Lower leg skin (tissue), 3 donors: ENCODE results near the gene FOXL2.

Experiments
- POLR2A ChIP-seq, 2 donors: fragments of 450-650 bp; IDR thresholded peaks; one replicate each; pipeline ENCODE4 v1.6.1; 2016 to 2017; ENCODE audit warnings: antibody characterized with exemption in 2 of 2, mild to moderate bottlenecking in 1 of 2, moderate library complexity in 1 of 2
- TF ChIP-seq, protein P1 (sequence below), 3 donors: fragments of 450-650 bp; IDR thresholded peaks; one replicate each; pipeline ENCODE4 v1.5.1; 2016; ENCODE audit warnings: antibody characterized with exemption in 3 of 3, mild to moderate bottlenecking in 3 of 3, moderate library complexity in 2 of 3

DNA sequence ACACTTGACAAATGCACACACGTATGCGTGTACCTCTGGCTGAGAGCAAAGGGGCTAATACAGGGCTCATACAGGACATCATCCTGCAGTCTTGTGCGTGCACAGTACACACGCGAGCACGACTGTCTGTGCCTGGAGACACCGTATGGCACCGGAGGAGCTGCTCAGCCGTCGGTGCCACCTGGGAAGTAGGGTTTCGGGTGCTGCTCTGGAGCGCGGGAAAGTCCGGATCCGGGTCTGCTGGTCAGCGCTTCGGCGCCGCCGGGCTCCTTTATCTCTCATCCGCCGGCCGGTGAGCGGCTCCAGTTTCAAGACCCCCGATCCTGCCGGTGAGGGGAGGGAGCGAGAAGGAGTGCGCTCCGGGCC lies 9.3 kb downstream of the FOXL2 start:
- TF ChIP-seq, protein P1, sequence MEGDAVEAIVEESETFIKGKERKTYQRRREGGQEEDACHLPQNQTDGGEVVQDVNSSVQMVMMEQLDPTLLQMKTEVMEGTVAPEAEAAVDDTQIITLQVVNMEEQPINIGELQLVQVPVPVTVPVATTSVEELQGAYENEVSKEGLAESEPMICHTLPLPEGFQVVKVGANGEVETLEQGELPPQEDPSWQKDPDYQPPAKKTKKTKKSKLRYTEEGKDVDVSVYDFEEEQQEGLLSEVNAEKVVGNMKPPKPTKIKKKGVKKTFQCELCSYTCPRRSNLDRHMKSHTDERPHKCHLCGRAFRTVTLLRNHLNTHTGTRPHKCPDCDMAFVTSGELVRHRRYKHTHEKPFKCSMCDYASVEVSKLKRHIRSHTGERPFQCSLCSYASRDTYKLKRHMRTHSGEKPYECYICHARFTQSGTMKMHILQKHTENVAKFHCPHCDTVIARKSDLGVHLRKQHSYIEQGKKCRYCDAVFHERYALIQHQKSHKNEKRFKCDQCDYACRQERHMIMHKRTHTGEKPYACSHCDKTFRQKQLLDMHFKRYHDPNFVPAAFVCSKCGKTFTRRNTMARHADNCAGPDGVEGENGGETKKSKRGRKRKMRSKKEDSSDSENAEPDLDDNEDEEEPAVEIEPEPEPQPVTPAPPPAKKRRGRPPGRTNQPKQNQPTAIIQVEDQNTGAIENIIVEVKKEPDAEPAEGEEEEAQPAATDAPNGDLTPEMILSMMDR (IDR thresholded peaks at IDR 0.05), result no peak
- no peak for TF ChIP-seq POLR2A (IDR thresholded peaks at IDR 0.05)
